Measurements from ENCODE around the gene SLC44A4. TPM values are rescaled to one million over a fixed set of nuclear protein-coding genes. Genes with fewer than 3 reads are reported as not detected.
"Not testable (repeated sequence)": the region's sequence is repeated elsewhere in the genome, so short reads cannot be mapped to it uniquely, and the experiment has no call there.

Gene SLC44A4
- total and polyA plus RNA-seq, 5 donors from 2014 or later = 1.0 TPM; not detected in 4

GRCh38 chr6:31821301-31822035, 57.3 kb downstream of the SLC44A4 start:
- no peaks in the 10 kb centered on the region for H3K9me3 ChIP-seq (ENCODE audit: control insufficient read depth in 2 of 2, low read length in 2 of 2)
- peaks cover 12 to 60% (median 35%) of the 10 kb centered on the region in 4 donors for H3K4me1 Mint-ChIP-seq
- H3K36me3 ChIP-seq (ENCODE audit: control insufficient read depth, insufficient read depth, low read length) = no peaks in the 10 kb centered on the region
- H3K4me1 ChIP-seq (ENCODE audit: control insufficient read depth, insufficient read depth, low read length, poor library complexity, severe bottlenecking) = peaks cover 52% of the 10 kb centered on the region
- H3K27me3 ChIP-seq (ENCODE audit: control insufficient read depth, insufficient read depth, low read length) = no peaks in the 10 kb centered on the region
- H3K9me3 Mint-ChIP-seq = no peaks in the 10 kb centered on the region
- peak overlapping the region; percentile 92 for H3K4me3 ChIP-seq (ENCODE audit: low read depth, low read length)
- H3K27me3 Mint-ChIP-seq = no peaks in the 10 kb centered on the region
- H3K36me3 Mint-ChIP-seq = peaks cover 8% of the 10 kb centered on the region
- peak in 1 of 3 donors; percentile 63 for DNase-seq
- H3K27ac Mint-ChIP-seq = peak overlapping the region; percentile 91 to 100 (median 98)
- peak in 1 of 2 donors; percentile 16 for ATAC-seq (ENCODE audit: low read depth in 2 of 2)
- peak overlapping the region; percentile 94 to 98 (median 98) for H3K4me3 Mint-ChIP-seq
- H3K27ac ChIP-seq (ENCODE audit: insufficient read depth, low read length, poor library complexity, severe bottlenecking) = peak overlapping the region; percentile 87

- not testable (repeated sequence) for H3K36me3 Mint-ChIP-seq; H3K9me3 Mint-ChIP-seq; H3K27me3 Mint-ChIP-seq; H3K9me3 ChIP-seq (ENCODE audit: control insufficient read depth in 2 of 2, low read length in 2 of 2); H3K36me3 ChIP-seq (ENCODE audit: control insufficient read depth, insufficient read depth, low read length); ATAC-seq (ENCODE audit: low read depth in 2 of 2); H3K27ac Mint-ChIP-seq; H3K27me3 ChIP-seq (ENCODE audit: control insufficient read depth, insufficient read depth, low read length); DNase-seq
- H3K4me1 Mint-ChIP-seq = peaks cover 12 to 58% (median 32%) of the 10 kb centered on the region in 4 donors
- Histone ChIP-seq H3K4me3 (ENCODE audit: low read depth, low read length) (peak overlapping the region; percentile 61), H3K27ac (ENCODE audit: insufficient read depth, low read length, poor library complexity, severe bottlenecking) (peak overlapping the region; percentile 48), H3K4me1 (ENCODE audit: control insufficient read depth, insufficient read depth, low read length, poor library complexity, severe bottlenecking) (peaks cover 45% of the 10 kb centered on the region)
- H3K4me3 Mint-ChIP-seq = peak overlapping the region; percentile 94 to 98 (median 98)
These were observed 58.4 kb downstream of the SLC44A4 start for GRCh38 chr6:31820399-31820798.

- H3K4me3 ChIP-seq (ENCODE audit: low read depth, low read length) = peak overlapping the region; percentile 67
- no peaks in the 10 kb centered on the region for H3K9me3 ChIP-seq (ENCODE audit: control insufficient read depth in 2 of 2, low read length in 2 of 2)
- DNase-seq (no peak), ATAC-seq (ENCODE audit: low read depth in 2 of 2) (no peak)
- Mint-ChIP-seq H3K27ac (peak overlapping the region in 2 of 3 donors; percentile 13 to 66), H3K36me3 (peaks cover 8% of the 10 kb centered on the region), H3K9me3 (no peaks in the 10 kb centered on the region), H3K4me1 (peaks cover 12 to 53% (median 30%) of the 10 kb centered on the region in 4 donors), H3K4me3 (peak overlapping the region; percentile 70 to 98 (median 84)), H3K27me3 (no peaks in the 10 kb centered on the region)
- peak overlapping the region; percentile 48 for H3K27ac ChIP-seq (ENCODE audit: insufficient read depth, low read length, poor library complexity, severe bottlenecking)
- H3K4me1 ChIP-seq (ENCODE audit: control insufficient read depth, insufficient read depth, low read length, poor library complexity, severe bottlenecking) = peaks cover 48% of the 10 kb centered on the region
- H3K27me3 ChIP-seq (ENCODE audit: control insufficient read depth, insufficient read depth, low read length) = no peaks in the 10 kb centered on the region
- H3K36me3 ChIP-seq (ENCODE audit: control insufficient read depth, insufficient read depth, low read length) = no peaks in the 10 kb centered on the region
These were observed 58.9 kb downstream of the SLC44A4 start for GRCh38 chr6:31819871-31820299.

GRCh38 chr6:31817929-31818511, 60.8 kb downstream of the SLC44A4 start:
- H3K9me3 ChIP-seq (ENCODE audit: control insufficient read depth in 2 of 2, low read length in 2 of 2); H3K36me3 ChIP-seq (ENCODE audit: control insufficient read depth, insufficient read depth, low read length); H3K27me3 ChIP-seq (ENCODE audit: control insufficient read depth, insufficient read depth, low read length); ATAC-seq (ENCODE audit: low read depth in 2 of 2); H3K9me3 Mint-ChIP-seq; H3K36me3 Mint-ChIP-seq; H3K27me3 Mint-ChIP-seq: not testable (repeated sequence)
- DNase-seq = peak in 1 of 3 donors; percentile 43
- Mint-ChIP-seq H3K27ac (peak overlapping the region; percentile 81 to 90 (median 86)), H3K4me3 (peak overlapping the region; percentile 88 to 98 (median 95)), H3K4me1 (peaks cover 15 to 59% (median 38%) of the 10 kb centered on the region in 4 donors)
- Histone ChIP-seq H3K27ac (ENCODE audit: insufficient read depth, low read length, poor library complexity, severe bottlenecking) (peak overlapping the region; percentile 76), H3K4me1 (ENCODE audit: control insufficient read depth, insufficient read depth, low read length, poor library complexity, severe bottlenecking) (peaks cover 58% of the 10 kb centered on the region), H3K4me3 (ENCODE audit: low read depth, low read length) (peak overlapping the region; percentile 98)

DNA sequence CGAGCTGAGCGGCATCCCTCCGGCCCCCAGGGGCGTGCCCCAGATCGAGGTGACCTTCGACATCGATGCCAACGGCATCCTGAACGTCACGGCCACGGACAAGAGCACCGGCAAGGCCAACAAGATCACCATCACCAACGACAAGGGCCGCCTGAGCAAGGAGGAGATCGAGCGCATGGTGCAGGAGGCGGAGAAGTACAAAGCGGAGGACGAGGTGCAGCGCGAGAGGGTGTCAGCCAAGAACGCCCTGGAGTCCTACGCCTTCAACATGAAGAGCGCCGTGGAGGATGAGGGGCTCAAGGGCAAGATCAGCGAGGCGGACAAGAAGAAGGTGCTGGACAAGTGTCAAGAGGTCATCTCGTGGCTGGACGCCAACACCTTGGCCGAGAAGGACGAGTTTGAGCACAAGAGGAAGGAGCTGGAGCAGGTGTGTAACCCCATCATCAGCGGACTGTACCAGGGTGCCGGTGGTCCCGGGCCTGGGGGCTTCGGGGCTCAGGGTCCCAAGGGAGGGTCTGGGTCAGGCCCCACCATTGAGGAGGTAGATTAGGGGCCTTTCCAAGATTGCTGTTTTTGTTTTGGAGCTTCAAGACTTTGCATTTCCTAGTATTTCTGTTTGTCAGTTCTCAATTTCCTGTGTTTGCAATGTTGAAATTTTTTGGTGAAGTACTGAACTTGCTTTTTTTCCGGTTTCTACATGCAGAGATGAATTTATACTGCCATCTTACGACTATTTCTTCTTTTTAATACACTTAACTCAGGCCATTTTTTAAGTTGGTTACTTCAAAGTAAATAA, 61.5 kb downstream of the SLC44A4 start:
- not testable (repeated sequence) for H3K9me3 ChIP-seq (ENCODE audit: control insufficient read depth in 2 of 2, low read length in 2 of 2); H3K27me3 ChIP-seq (ENCODE audit: control insufficient read depth, insufficient read depth, low read length); H3K36me3 ChIP-seq (ENCODE audit: control insufficient read depth, insufficient read depth, low read length); H3K9me3 Mint-ChIP-seq; H3K36me3 Mint-ChIP-seq; H3K27me3 Mint-ChIP-seq
- DNase-seq = peak in 2 of 3 donors; percentile 74 to 78
- peak; percentile 50 to 54 for ATAC-seq (ENCODE audit: low read depth in 2 of 2)
- H3K27ac ChIP-seq (ENCODE audit: insufficient read depth, low read length, poor library complexity, severe bottlenecking) = peak overlapping the region; percentile 76
- H3K4me1 Mint-ChIP-seq = peaks cover 18 to 59% (median 38%) of the 10 kb centered on the region in 4 donors
- peak overlapping the region; percentile 98 for H3K4me3 ChIP-seq (ENCODE audit: low read depth, low read length)
- H3K4me3 Mint-ChIP-seq = peak overlapping the region; percentile 88 to 98 (median 95)
- H3K27ac Mint-ChIP-seq = peak overlapping the region; percentile 81 to 90 (median 86)
- H3K4me1 ChIP-seq (ENCODE audit: control insufficient read depth, insufficient read depth, low read length, poor library complexity, severe bottlenecking) = peaks cover 58% of the 10 kb centered on the region

GRCh38 chr6:31815025-31815838, 63.6 kb downstream of the SLC44A4 start, which contains the start of the genes HSPA1A and HSPA1L:
HSPA1A (plus strand) TSS chr6:31815543; CDS start chr6:31815757, 214 bp downstream.
HSPA1L (minus strand) TSS chr6:31815283; CDS start chr6:31811972, 3,311 bp downstream.
- Histone ChIP-seq H3K27ac (ENCODE audit: insufficient read depth, low read length, poor library complexity, severe bottlenecking) (peak within 1 kb of the TSS; percentile 83), H3K4me1 (ENCODE audit: control insufficient read depth, insufficient read depth, low read length, poor library complexity, severe bottlenecking) (peaks cover 47% of the 10 kb centered on the region), H3K36me3 (ENCODE audit: control insufficient read depth, insufficient read depth, low read length) (peaks cover 16% of the 10 kb centered on the region), H3K27me3 (ENCODE audit: control insufficient read depth, insufficient read depth, low read length) (no peaks in the 10 kb centered on the region), H3K9me3 (ENCODE audit: control insufficient read depth in 2 of 2, low read length in 2 of 2) (no peaks in the 10 kb centered on the region), H3K4me3 (ENCODE audit: low read depth, low read length) (peak within 1 kb of the TSS; percentile 94)
- H3K27me3 Mint-ChIP-seq = no peaks in the 10 kb centered on the region
- DNase-seq = peak; percentile 54 to 85 (median 70)
- ATAC-seq (ENCODE audit: low read depth in 2 of 2) = peak; percentile 16 to 29
- H3K4me3 Mint-ChIP-seq = peak within 1 kb of the TSS; percentile 94 to 98 (median 96)
- H3K27ac Mint-ChIP-seq = peak within 1 kb of the TSS; percentile 90 to 94 (median 92)
- no peaks in the 10 kb centered on the region for H3K9me3 Mint-ChIP-seq
- H3K4me1 Mint-ChIP-seq = peaks cover 19 to 55% (median 37%) of the 10 kb centered on the region in 4 donors
- H3K36me3 Mint-ChIP-seq = peaks cover 16% of the 10 kb centered on the region

- H3K9me3 Mint-ChIP-seq = peaks cover 0 to 1% (median 0%) of the 10 kb centered on the region in 7 donors
- peak overlapping the region; percentile 90 to 94 (median 90) for H3K27ac Mint-ChIP-seq
- H3K27me3 ChIP-seq (ENCODE audit: control insufficient read depth, insufficient read depth, low read length) = no peaks in the 10 kb centered on the region
- H3K4me3 Mint-ChIP-seq = peak overlapping the region; percentile 94 to 98 (median 96)
- no peaks in the 10 kb centered on the region for H3K9me3 ChIP-seq (ENCODE audit: control insufficient read depth in 2 of 2, low read length in 2 of 2)
- H3K4me1 ChIP-seq (ENCODE audit: control insufficient read depth, insufficient read depth, low read length, poor library complexity, severe bottlenecking) = peaks cover 41% of the 10 kb centered on the region
- H3K4me1 Mint-ChIP-seq = peaks cover 15 to 54% (median 35%) of the 10 kb centered on the region in 4 donors
- ATAC-seq (ENCODE audit: low read depth in 2 of 2) = peak; percentile 41
- peaks cover 22% of the 10 kb centered on the region for H3K36me3 ChIP-seq (ENCODE audit: control insufficient read depth, insufficient read depth, low read length)
- no peaks in the 10 kb centered on the region for H3K27me3 Mint-ChIP-seq
- peak overlapping the region; percentile 94 for H3K4me3 ChIP-seq (ENCODE audit: low read depth, low read length)
- peaks cover 18% of the 10 kb centered on the region for H3K36me3 Mint-ChIP-seq
- DNase-seq = peak; percentile 55 to 80 (median 73)
- peak overlapping the region; percentile 83 for H3K27ac ChIP-seq (ENCODE audit: insufficient read depth, low read length, poor library complexity, severe bottlenecking)
These were observed 64.1 kb downstream of the SLC44A4 start for GRCh38 chr6:31814677-31815024.
